ENCODE data around the gene DDX24.

The DDX24 gene, protein sequence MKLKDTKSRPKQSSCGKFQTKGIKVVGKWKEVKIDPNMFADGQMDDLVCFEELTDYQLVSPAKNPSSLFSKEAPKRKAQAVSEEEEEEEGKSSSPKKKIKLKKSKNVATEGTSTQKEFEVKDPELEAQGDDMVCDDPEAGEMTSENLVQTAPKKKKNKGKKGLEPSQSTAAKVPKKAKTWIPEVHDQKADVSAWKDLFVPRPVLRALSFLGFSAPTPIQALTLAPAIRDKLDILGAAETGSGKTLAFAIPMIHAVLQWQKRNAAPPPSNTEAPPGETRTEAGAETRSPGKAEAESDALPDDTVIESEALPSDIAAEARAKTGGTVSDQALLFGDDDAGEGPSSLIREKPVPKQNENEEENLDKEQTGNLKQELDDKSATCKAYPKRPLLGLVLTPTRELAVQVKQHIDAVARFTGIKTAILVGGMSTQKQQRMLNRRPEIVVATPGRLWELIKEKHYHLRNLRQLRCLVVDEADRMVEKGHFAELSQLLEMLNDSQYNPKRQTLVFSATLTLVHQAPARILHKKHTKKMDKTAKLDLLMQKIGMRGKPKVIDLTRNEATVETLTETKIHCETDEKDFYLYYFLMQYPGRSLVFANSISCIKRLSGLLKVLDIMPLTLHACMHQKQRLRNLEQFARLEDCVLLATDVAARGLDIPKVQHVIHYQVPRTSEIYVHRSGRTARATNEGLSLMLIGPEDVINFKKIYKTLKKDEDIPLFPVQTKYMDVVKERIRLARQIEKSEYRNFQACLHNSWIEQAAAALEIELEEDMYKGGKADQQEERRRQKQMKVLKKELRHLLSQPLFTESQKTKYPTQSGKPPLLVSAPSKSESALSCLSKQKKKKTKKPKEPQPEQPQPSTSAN

GRCh38 chr14:94080621-94081385, at the start of gene DDX24, which contains the start of gene IFI27L1:
TSS of gene DDX24 (minus strand) at chr14:94081202. CDS start at chr14:94079742, 1,460 bp downstream.
TSS of gene IFI27L1 (plus strand) at chr14:94081310. CDS start at chr14:94096938, 15,628 bp downstream.
- peak; percentile 74 to 87 (median 87) for DNase-seq (ENCODE audit: low read depth in 2 of 3, low spot score in 2 of 3)

- no peak for DNase-seq (ENCODE audit: low read depth in 2 of 3, low spot score in 2 of 3)
Measured at GRCh38 chr14:94129758-94130414, 48.9 kb upstream of the DDX24 start.

- DNase-seq (ENCODE audit: low read depth in 2 of 3, low spot score in 2 of 3) = peak; percentile 33 to 61 (median 35)
Measured at GRCh38 chr14:94129111-94129757, 48.2 kb upstream of the DDX24 start, which contains the start of gene IFI27L2. TSS of gene IFI27L2 (minus strand) at chr14:94129604. CDS start at chr14:94129564, 40 bp downstream.

- DNase-seq (ENCODE audit: low read depth in 2 of 3, low spot score in 2 of 3) = no peak
Measured at GRCh38 chr14:94128216-94128839, 47.3 kb upstream of the DDX24 start.

- no peak for DNase-seq (ENCODE audit: low read depth in 2 of 3, low spot score in 2 of 3)
Measured at GRCh38 chr14:94127330-94127729, 46.3 kb upstream of the DDX24 start.

GRCh38 chr14:94126800-94127199, 45.8 kb upstream of the DDX24 start:
- DNase-seq (ENCODE audit: low read depth in 2 of 3, low spot score in 2 of 3) = no peak

GRCh38 chr14:94126419-94126677, 45.3 kb upstream of the DDX24 start:
- DNase-seq (ENCODE audit: low read depth in 2 of 3, low spot score in 2 of 3) = no peak

- DNase-seq (ENCODE audit: low read depth in 2 of 3, low spot score in 2 of 3) = no peak
Measured at GRCh38 chr14:94125659-94126418, 44.8 kb upstream of the DDX24 start.

- no peak for DNase-seq (ENCODE audit: low read depth in 2 of 3, low spot score in 2 of 3)
Measured at GRCh38 chr14:94124582-94125377, 43.8 kb upstream of the DDX24 start.

DNA sequence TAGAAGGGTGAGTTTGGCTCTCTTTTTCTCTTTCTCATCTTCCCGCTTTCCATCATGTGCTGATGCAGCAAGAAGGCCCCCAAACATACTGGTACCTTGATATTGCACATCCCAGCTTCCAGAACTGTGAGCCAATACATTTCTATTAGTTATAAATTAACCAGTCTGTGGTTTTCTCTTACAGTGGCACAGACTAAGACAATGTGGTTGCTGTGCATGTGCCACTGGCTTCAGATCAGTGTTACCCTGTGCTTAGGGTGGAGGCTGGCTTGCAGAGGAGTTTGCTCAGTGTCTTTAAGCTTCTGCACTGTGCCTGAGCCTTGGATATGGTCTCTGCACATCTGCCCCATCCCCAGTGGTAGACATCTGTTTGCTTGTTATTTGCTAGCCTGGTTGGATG, 42.9 kb upstream of the DDX24 start:
- no peak for DNase-seq (ENCODE audit: low read depth in 2 of 3, low spot score in 2 of 3)

GRCh38 chr14:94123296-94123695, 42.3 kb upstream of the DDX24 start:
- no peak for DNase-seq (ENCODE audit: low read depth in 2 of 3, low spot score in 2 of 3)

GRCh38 chr14:94122438-94122837, 41.4 kb upstream of the DDX24 start:
- DNase-seq (ENCODE audit: low read depth in 2 of 3, low spot score in 2 of 3) = no peak

DNA sequence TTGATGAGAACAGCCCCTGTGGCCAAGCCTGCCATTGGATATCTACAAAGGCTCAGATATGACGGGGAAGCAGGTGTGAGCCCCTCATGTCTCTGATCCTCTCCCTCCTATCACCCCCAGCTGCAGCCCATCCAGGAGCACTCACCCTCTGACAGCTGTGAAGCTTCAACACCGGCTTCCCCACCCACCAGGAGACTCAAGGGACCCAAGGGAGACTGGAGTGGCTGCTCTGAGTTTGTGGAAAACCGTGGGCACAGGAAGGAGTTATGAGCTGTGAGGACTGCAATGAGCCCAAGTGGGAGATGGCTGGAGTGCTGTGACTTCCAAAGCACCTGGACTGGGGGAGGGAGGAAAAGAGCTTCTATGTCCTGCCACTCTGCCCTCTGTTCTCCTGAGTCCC, 40.5 kb upstream of the DDX24 start:
- no peak for DNase-seq (ENCODE audit: low read depth in 2 of 3, low spot score in 2 of 3)

- no peak for DNase-seq (ENCODE audit: low read depth in 2 of 3, low spot score in 2 of 3)
Measured at GRCh38 chr14:94120667-94121340, 39.8 kb upstream of the DDX24 start.

- no peak for DNase-seq (ENCODE audit: low read depth in 2 of 3, low spot score in 2 of 3)
Measured at GRCh38 chr14:94119071-94119470, 38.1 kb upstream of the DDX24 start.

DNA sequence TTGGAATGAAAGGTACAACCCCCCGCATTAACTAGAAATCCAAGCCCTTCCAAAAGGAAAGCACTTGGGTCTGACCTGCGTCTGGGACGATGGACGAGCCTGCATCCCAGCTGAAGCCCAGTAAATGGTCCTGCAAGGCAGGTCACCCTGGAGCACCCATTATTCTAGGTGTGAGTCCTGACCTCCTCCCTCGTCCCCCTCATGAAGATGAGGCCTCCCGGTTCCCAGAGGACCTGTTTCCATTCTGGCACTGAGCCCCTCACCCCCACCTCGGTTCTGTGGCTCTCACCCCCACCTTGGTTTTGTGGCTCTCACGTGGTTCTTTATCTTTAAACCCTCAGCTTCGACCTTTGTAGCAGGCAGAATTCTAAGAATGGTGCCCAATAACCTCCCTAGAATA, 36.9 kb upstream of the DDX24 start:
- DNase-seq (ENCODE audit: low read depth in 2 of 3, low spot score in 2 of 3) = no peak

- no peak for DNase-seq (ENCODE audit: low read depth in 2 of 3, low spot score in 2 of 3)
Measured at GRCh38 chr14:94116701-94117100, 35.7 kb upstream of the DDX24 start.

DNA sequence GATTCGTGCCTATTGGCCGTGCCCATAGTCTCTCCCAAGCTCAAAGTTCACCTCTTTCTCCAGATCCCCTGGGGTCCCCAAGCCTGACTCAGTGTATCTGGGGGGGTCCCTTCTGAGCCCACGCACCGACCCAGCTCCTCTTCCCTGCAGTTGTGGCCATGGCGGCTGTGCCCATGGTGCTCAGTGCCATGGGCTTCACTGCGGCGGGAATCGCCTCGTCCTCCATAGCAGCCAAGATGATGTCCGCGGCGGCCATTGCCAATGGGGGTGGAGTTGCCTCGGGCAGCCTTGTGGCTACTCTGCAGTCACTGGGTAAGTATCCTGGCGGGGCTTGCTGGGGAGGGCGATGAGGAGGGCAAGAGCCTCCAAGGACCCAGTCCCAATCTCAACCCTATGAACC, 34.6 kb upstream of the DDX24 start:
- no peak for DNase-seq (ENCODE audit: low read depth in 2 of 3, low spot score in 2 of 3)

Measured in activated CD8-positive, alpha-beta memory T cell treated with anti-CD3 and anti-CD28 coated beads for 48 hours (primary cell).